Activated T-cell treated with anti-CD3 and anti-CD28 coated beads, Interleukin-2, amount 50 U/mL, for 72 hours (primary cell): ENCODE results near the gene TTYH3. TPM values are rescaled to one million over a fixed set of nuclear protein-coding genes. Genes with fewer than 3 reads are reported as not detected.

ENCODE experiments used
- ATAC-seq, 2 donors: fragments of 150-1000 bp; cut with Tn5 transposase; replicated peaks in 1 of 2; 2 replicates each; pipeline ENCODE4 v1.10.0; 2021; ENCODE audit warnings: moderate library complexity in 2 of 2, mild to moderate bottlenecking in 1 of 2
- DNase-seq, 2 donors: peaks; one replicate each; pipeline ENCODE4 v3.0.0; 2021 to 2022; ENCODE audit warnings: mixed read lengths in 1 of 2
- H3K27ac Mint-ChIP-seq: one replicate; pipeline ENCODE4 v1.8.0; 2022; ENCODE audit warnings: mild to moderate bottlenecking, moderate library complexity, mixed read lengths
- H3K27me3 Mint-ChIP-seq: one replicate; pipeline ENCODE4 v1.8.0; 2022; ENCODE audit warnings: low read depth, mixed read lengths
- H3K36me3 Mint-ChIP-seq, 2 donors: one replicate each; pipeline ENCODE4 v1.8.0; 2022; ENCODE audit warnings: mixed read lengths in 2 of 2, mild to moderate bottlenecking in 1 of 2; ENCODE audit not compliant: insufficient read depth in 2 of 2
- H3K4me1 Mint-ChIP-seq: one replicate; pipeline ENCODE4 v1.8.0; 2022; ENCODE audit warnings: low read depth, mixed read lengths
- H3K4me3 Mint-ChIP-seq, 2 donors: one replicate each; pipeline ENCODE4 v1.8.0; 2022; ENCODE audit warnings: mild to moderate bottlenecking in 2 of 2, mixed read lengths in 2 of 2, moderate library complexity in 2 of 2
- H3K9me3 Mint-ChIP-seq, 2 donors: one replicate each; pipeline ENCODE4 v1.8.0; 2022; ENCODE audit warnings: mixed read lengths in 2 of 2
- total RNA-seq, 2 donors: library from RNA; stranded (reverse); gene quantifications; one replicate each; pipeline ENCODE4 v1.2.3, GENCODE V29; 2022

Gene TTYH3
- total RNA-seq, 2 donors from 2014 or later = 30.0 to 36.4 TPM

DNA sequence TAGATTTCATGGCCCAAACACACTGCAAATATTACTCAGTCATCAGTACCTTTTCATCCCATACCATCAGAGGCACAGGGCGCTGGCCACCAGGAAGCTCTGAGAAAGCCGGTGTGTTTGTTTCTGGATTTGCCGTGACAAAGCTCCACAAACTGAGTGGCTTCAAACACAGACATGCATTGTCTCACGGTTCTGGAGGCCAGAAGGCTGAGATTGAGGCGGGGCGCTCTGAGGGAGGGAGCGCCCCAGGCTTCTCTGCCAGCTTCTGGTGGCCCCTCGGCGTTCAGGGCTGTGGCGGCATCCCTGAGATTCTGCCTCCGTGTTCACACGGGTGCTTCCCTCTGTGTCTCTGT is 3.7 kb upstream of the TTYH3 start:
- DNase-seq = no peak
- Mint-ChIP-seq H3K4me3 (no peak overlapping the region), H3K27ac (no peak overlapping the region), H3K4me1 (peaks cover 7% of the 10 kb centered on the region), H3K9me3 (no peaks in the 10 kb centered on the region), H3K36me3 (no peaks in the 10 kb centered on the region), H3K27me3 (no peaks in the 10 kb centered on the region)
- no peak for ATAC-seq

DNA sequence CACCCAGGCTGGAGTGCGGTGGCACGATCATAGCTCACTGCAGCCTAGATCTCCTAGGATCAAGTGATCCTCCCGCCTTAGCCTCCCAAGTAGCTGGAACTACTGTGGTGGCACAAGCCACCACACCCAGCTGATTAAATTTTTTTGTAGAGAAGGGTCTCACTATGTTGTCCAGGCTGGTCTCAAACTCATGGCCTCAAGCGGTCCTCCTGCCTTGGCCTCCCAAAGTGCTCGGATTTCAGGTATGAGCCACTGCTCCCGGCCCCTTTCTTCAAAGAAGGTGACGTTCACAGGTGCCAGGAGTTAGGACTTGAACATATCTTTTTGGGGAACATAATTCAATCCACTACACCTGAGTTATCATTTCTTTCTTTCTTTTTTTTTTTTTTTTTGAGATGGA is 2.9 kb upstream of the TTYH3 start:
- Mint-ChIP-seq H3K9me3 (no peaks in the 10 kb centered on the region), H3K36me3 (no peaks in the 10 kb centered on the region), H3K27me3 (no peaks in the 10 kb centered on the region), H3K27ac (no peak overlapping the region), H3K4me3 (no peak overlapping the region), H3K4me1 (peaks cover 13% of the 10 kb centered on the region)
- DNase-seq (no peak), ATAC-seq (no peak)

DNA sequence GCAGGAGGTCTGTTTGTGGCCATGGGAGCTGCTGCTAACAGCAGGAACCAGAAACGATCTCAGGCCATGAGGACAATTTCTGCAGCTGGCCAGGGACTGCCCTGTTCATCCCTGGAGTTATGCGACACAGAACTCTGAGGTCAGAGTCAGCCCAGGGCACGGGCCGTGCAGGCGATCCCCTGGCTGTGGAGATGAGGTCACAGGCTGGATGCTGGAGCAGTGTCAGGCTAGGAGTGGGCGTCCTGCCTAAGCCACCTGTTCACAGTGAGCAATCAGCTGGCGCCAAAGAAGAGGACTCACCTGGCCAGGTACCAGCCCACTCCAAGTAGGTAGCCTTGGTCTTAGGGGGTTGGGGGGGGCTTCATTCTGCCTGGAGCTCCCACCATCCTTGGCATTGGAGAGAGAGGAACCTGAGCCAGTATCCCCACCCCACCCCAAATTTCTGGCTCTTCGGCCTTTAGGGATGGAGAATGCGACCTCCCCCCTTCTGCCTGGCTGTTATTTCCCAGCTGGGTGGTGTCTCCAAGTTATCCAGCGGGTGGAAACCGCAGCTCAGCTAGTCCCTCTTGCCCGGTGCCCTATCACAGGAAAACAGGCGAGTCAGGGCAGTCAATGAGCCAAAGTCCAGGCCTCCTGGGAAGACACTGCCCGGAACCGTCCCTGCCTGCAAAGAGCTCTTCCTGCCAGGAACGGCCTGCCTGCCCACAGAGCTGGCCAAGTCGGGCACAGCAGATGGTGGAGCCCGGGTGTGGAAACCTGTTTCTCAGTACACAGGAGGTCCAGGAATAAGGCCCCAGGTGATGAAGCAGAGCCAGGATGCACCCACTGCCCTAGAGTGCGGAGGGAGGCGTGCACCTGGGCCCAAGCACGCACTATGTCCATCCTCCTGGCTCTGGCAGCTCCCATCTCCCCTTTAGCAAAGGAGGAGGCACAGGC is 1.8 kb upstream of the TTYH3 start:
- Mint-ChIP-seq H3K36me3 (no peaks in the 10 kb centered on the region), H3K4me1 (peaks cover 18% of the 10 kb centered on the region), H3K4me3 (no peak overlapping the region), H3K27me3 (no peaks in the 10 kb centered on the region), H3K9me3 (no peaks in the 10 kb centered on the region), H3K27ac (no peak overlapping the region)
- no peak for DNase-seq
- ATAC-seq = no peak

DNA sequence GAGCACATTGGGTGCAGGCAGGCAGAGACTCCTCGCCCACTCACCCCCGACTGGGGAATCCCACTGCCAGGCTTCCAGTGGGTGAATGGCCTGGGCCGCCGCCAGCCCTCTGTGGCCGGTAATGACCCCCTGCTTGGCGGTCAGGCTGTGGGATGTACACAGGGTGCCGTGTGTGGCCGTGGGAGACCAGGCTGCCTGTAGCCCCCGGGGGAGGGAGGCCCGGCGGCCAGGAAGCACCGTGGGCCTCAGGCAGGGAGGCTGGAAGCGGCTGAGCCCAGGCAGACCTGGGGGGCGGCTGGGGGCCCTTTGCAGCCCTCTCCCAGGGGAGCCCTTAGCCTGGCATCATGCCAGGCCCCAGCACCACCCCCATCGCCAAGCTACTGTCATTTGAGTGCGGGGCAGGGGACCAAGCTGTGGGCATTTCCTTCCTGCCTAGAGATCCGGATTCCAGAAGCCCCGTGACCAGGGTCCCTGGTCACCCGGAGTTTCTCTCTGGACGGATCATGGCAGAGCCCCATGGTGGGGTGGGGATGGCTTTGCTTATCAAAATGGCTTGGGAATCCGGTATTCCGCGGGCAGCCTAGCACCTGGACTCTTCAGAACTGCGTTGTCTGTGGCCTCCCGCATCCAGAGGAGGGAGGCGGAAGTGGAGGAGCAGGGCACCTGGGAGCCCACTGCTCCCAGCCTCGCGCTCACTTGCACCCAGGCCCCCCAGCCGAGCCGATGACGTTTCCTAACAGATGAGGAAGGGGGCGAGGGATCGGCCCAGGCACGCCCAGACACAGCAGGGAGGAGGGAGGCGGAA is 1.1 kb downstream of the TTYH3 start:
- peaks cover 23% of the 10 kb centered on the region for H3K4me1 Mint-ChIP-seq
- H3K9me3 Mint-ChIP-seq = no peaks in the 10 kb centered on the region
- ATAC-seq (peak; percentile 12 to 23), DNase-seq (peak; percentile 67 to 75)
- no peaks in the 10 kb centered on the region for H3K36me3 Mint-ChIP-seq
- peak overlapping the region; percentile 98 for H3K4me3 Mint-ChIP-seq
- H3K27me3 Mint-ChIP-seq = no peaks in the 10 kb centered on the region
- H3K27ac Mint-ChIP-seq = peak overlapping the region; percentile 90

DNA sequence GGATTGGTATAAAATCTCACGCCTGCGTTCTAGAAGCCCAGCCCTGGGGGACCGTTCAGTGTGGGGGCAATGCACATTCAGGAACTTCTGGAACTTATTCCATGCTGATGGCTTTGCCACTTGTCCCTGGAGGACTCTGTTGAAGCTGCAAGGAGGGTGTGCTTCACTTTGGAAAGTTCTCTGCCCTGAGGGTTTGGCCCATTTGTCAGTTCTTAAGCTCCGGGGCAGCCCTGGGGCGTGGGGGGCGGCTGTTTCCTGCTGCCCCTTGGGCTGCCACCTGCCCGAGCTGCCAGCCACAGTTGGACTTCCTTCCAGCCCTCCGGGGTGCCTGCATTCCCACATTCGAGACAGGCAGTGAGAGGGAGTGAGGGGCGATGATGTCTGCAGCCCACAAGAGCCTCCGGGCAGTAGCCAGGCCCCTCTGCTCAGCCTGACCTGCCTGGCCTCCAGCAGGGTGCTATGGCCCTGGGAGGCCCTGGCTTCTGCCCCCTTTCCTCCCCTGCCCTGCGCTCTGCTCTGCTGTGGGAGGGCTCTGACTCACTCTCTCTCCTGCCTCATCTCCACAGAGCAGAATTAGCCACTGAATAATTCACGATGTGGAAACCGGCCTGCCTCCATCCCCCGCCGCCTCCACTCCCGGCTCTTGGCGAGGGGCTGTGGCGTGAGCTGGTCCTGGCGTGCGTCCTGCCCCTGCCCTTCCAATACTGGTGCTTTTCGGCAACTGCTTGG is 1.9 kb downstream of the TTYH3 start:
- peaks cover 23% of the 10 kb centered on the region for H3K4me1 Mint-ChIP-seq
- no peaks in the 10 kb centered on the region for H3K9me3 Mint-ChIP-seq
- no peak overlapping the region for H3K27ac Mint-ChIP-seq
- DNase-seq = peak; percentile 50 to 59
- H3K4me3 Mint-ChIP-seq = peak overlapping the region; percentile 98
- H3K27me3 Mint-ChIP-seq = no peaks in the 10 kb centered on the region
- ATAC-seq = peak; percentile 40 to 48
- no peaks in the 10 kb centered on the region for H3K36me3 Mint-ChIP-seq

DNA sequence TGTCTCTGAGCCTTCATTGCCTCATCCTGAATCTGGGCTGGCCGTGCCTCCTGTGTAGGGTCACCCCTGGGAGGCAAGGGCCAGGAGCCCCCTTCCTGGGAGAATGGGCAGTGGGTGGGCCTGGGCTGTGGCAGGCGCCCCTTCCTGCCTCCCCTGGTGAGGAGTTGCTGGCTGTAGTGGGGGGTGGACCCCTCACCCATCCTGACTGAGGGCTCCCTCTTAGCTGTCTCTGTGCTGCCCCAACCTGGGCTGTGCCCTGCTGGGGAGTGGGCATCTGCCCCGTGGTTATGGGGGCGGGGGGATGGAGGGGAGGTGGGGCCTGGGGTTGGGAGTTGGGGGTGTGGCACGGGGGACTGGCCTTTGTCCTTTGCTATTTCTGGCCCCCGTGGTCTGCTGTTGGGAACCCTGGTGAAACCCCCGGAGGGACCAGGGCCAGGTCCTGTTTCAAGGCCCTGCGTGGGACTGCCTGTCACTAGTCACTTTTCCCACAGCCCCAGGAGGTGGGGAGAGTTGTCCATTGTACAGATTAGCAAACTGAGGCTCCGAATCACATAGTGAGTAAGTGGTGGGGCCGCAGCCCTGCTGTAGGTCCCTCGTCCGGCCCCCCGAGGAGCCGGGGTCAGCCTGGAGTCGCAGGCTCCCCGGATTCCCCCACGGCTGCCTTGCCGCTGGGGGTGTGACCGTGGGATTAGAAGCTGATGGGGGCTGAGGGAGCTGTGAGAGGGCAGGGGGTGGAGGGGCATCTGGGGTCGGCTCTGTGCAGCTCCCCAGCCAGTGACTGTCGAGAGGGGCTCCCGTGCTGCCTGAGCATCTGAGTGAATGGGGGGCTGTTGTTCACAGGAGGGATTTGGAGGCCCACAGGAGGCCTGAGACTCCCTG is 2.7 kb downstream of the TTYH3 start:
- DNase-seq = no peak
- peak overlapping the region; percentile 98 for H3K4me3 Mint-ChIP-seq
- H3K9me3 Mint-ChIP-seq = no peaks in the 10 kb centered on the region
- H3K27me3 Mint-ChIP-seq = no peaks in the 10 kb centered on the region
- H3K4me1 Mint-ChIP-seq = peaks cover 23% of the 10 kb centered on the region
- no peaks in the 10 kb centered on the region for H3K36me3 Mint-ChIP-seq
- H3K27ac Mint-ChIP-seq = no peak overlapping the region
- no peak for ATAC-seq

DNA sequence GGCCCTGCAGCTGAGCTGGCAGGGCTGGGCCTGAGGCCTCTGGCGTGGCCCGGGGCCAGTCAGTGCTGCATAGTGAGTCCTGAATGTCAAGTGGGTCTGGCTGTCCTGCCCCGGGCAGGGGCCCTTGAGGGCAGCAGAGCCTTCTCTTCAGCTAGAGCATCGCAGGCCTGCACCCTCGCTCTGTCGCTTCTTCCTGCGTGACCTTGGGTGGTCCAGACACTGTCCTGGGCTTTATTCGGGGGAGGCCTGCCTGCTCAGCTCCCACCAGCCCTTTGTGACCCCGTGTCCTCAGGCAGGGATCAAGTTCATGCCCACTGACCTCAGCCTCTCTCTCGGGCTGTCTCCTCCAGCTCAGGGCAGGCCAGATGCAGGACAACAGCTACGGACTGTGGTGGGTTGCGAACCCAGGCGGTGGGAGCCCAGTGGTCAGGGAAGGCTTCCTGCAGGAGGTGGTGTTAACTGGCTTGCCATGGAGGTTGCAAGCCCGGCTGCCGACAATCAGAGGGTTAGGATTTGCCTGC is 3.4 kb downstream of the TTYH3 start:
- no peak for DNase-seq
- Mint-ChIP-seq H3K27ac (no peak overlapping the region), H3K36me3 (no peaks in the 10 kb centered on the region), H3K27me3 (no peaks in the 10 kb centered on the region), H3K4me3 (no peak overlapping the region), H3K9me3 (no peaks in the 10 kb centered on the region), H3K4me1 (peaks cover 23% of the 10 kb centered on the region)
- no peak for ATAC-seq

DNA sequence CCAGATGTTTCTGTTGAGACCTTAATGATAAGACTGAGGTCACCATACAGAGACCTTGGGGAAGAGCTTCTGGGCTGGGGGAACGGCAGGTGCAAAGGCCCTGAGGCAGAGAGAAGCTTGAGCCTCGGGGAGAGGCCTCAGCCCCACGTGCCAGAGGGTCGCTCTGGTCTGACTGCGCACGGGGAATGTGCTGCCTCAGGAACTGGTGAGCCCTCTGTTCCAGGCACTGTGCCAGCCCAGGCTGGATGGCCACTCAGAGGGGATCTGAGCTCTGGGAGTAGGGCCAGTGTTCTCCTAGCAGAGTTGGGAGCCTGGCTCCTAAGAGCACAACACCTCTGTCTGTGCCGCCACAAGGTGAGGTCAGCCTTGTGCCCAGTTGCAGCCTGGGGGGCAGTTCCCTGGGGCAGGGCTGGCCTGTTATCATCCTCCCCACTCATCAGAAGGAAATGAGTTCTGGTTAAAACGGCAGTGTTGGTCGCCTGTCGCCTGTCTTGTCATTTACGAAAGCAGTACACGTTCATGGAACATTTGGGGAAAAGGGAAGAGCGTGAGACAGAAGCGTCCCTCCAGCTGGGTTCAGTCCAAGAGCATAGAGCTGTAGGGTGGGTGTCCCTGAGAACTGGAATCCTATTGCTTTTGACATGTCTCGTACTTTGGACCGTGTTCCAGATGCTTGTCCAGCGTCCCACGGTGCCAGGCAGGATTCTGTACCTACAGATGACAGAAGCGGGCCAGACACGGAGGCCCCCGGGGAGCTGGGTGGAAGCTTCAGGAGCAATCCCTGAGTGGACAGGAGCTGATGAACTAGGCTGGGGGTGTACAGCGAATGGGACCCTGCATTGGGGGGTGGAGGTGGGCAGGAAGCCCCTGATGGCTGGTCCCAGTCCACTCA is 4.3 kb downstream of the TTYH3 start:
- Mint-ChIP-seq H3K4me1 (peaks cover 21% of the 10 kb centered on the region), H3K36me3 (no peaks in the 10 kb centered on the region), H3K9me3 (no peaks in the 10 kb centered on the region), H3K27ac (no peak overlapping the region), H3K4me3 (no peak overlapping the region), H3K27me3 (no peaks in the 10 kb centered on the region)
- ATAC-seq (no peak), DNase-seq (no peak)

DNA sequence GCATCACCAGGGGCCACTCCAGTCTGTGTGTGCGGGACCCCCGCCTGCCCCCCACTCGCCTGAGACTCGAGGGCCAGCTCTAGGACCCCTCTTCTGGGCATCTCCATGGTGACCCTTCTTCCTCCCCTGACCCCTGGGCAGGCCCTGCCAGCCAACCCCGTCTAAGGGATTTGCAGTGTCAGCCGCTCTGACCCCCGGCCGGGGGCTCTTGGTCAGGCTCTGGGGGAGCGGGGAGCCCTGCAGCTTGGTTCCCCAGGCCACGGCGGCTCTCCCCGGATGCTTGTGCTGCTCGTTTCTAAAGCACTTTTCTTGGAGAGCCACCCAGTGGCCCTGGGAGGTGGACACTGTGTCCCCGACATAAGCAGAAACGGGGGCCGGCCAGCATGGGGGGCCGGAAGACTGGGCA is 5.3 kb downstream of the TTYH3 start:
- Mint-ChIP-seq H3K27me3 (no peaks in the 10 kb centered on the region), H3K36me3 (no peaks in the 10 kb centered on the region), H3K9me3 (no peaks in the 10 kb centered on the region), H3K27ac (no peak overlapping the region), H3K4me3 (no peak overlapping the region), H3K4me1 (peaks cover 17% of the 10 kb centered on the region)
- no peak for ATAC-seq
- no peak for DNase-seq

DNA sequence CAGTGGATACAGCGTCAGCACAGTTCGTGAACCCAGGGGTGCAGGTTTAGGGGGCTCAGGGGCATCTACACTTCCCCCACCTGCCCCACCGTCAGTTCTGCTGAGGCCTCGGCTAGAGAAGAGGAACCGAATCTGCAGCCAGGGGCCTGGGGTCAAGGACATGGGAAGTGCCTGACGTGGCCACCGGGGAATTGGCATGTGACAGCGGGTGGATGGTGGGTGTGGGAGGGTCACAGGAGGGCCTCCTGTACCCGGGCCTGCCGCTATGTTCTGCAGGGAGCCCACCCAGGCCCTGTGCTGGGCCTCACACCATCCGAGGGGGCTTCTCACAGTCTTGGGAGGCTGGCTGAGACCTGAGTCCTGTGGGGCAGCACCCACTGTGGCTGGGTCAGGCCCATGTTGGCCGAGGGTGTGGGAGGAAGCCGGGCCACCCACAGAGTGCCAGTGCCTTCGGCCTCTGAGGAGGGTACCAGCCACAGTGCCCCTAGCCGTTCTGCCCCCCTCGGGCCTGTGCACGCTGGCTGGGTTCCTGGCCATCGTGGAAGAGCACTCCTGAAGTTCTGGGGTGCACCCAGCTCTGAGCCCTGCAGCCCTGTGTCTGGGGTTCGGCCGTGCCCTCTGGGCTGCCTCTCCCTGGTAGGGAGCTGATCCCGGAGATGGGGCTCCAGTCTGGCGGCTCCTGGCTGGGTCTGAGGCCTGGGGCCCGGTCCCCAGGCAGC is 5.9 kb downstream of the TTYH3 start:
- ATAC-seq (no peak), DNase-seq (no peak)
- Mint-ChIP-seq H3K9me3 (no peaks in the 10 kb centered on the region), H3K4me1 (peaks cover 17% of the 10 kb centered on the region), H3K36me3 (no peaks in the 10 kb centered on the region), H3K4me3 (no peak overlapping the region), H3K27me3 (no peaks in the 10 kb centered on the region), H3K27ac (no peak overlapping the region)
